ENCODE results near the gene AGT.

The AGT gene

DNA sequence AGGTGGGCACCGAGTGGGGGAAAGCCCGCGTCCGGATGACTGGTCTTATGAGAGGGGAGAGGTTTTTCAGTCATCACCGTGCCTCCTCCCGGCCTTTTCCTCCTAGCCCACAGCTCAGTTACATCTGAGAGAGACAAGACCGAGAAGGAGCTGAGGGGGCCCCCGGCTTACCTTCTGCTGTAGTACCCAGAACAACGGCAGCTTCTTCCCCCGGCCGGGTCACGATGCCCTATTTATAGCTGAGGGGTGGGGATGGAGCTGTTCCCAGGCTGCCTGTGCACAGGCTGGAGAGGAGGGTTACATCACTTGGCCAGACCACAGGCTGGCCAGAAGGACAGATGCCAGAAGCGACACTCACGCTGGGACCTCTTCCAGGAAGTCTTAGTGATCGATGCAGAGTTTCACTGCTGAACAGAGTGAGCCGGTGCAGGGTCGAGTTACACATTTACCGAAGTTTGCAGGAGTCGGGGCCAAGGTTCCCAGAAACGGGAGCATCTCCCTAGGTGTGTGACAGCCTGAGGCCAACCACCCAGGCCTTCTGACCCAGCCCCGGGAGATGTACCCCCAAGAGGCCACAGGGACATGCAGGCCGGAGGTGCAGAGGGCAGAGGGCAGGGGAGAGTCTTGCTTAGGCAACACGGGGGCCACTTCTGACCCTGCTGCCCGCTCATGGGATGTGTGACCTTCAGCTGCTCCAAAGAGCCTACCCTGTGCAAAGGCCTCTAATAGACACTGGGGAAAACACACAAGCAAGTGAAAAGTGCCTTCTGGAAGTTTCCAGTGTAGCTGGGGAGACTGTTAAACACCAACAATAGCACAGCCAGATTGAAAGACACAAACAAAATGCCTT lies at the start of gene AGT:
Gene AGT (minus strand): TSS at position 208 of the 850 bp plus-strand sequence. CDS start 3,299 bp downstream, outside the sequence.
- DNase-seq, result peak; percentile 66

DNA sequence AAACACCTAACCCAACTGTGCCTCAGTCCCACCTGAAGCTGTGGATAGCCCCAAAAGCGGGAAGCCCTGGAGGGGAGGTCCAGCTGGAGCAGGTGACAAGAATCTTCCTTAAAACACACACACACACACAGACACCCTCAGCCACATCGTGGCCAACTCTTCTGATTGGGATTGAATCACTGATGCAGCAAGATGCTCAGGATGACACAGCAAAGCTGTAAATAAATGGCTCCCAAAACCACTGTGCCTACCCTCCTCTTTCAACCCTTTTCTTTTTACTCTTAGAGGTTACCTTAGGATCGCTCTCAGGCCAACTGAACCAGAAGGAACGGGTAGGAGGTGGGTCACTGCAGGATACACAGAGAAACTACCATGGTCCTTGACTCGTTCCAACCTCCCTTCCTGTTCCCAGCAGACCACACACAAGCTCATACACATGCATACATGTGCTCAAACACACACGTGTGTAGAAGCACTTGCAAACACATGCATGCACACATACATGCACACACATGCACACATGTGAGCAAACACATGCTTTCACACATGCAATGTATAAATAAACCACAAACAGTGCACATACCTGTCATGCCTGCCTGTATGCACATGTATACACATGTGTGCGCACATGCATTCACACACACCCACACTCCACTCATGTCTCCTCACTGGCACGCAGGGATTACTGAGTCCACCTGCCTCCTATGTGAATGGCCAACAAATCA lies 47.7 kb upstream of the AGT start:
- no peak for DNase-seq

DNA sequence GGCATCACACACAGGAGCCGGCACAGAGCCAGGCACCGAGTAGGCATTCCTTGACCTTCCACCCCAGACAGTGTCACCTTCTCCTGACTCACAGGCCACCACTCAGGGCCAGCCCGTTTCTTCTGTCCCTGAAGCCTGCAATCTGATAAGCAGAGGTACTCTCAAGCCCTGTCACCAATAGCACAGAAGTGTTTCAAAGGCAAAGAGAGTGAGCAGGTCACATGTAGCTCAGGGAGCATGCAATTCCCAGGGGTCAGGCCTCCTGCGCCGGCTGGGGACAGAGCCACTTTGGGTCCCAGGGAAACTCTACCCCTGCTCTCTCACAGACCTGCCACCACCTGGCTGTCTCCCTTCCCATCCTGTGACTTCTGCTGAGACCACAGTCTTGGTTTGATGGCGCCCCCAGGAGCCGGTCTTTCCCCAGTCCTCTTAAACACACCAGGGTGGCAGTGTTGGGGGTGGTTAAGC lies 46.5 kb upstream of the AGT start:
- no peak for DNase-seq

DNA sequence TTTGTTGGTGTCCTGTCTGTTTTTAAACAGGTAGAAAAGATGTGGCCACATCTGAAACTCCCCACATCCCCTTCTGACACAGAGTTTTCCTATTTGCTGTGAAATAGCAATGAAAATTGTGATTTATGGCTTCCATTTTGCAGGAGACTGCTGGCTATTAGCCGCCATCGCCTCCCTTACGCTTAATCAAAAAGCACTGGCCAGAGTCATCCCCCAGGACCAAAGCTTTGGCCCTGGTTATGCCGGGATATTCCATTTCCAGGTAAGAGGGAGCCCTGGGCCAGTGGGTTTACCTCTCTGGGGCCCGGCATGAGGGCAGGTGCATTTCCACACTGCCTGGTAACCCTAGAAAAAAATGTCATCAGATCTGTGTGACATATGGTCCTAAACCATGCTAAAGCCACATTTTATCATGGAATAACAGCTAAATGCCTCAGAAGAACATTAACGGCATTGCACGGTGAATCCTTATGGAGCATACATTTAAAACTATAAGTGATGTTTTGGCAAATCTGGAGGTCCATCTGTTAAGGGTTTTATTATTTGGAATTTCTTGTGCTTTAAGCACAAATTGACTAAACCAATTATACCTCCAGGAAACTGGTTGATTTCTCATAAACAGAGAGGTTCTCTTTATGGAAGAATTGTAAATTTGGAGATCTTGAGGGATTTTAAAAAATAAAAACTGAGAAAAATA lies 45.6 kb upstream of the AGT start:
- no peak for DNase-seq

DNA sequence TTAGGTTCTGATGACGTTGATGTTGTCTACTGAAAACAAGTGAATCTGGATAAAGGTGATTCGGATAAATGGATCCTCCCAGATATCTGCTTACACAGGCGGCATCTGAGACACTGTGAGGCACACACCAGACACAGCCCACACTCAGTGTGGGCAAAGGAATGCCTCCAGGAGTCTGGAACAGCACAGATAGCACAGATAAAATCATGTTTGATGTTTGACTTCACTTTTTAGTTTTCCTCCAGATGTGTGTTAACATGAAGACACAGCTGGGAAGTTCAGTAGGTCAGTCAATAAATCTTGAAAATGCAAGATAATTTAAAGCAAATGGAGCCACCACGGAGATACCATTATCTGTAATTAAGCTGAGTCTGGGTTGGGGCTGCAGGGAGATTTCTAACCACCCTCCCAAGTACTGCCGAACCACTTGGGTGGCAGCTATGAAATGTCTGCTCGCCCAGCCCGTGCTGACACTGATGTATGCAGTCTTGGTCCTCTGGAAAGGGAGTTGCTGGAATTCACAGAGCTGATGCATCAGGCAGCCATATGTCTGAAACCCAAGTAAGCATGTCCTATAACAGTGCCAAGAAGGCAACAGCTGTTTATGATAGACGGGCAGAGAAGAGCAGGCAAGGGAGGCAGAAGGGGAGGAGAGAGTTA lies 44.9 kb upstream of the AGT start:
- peak; percentile 51 for DNase-seq

DNA sequence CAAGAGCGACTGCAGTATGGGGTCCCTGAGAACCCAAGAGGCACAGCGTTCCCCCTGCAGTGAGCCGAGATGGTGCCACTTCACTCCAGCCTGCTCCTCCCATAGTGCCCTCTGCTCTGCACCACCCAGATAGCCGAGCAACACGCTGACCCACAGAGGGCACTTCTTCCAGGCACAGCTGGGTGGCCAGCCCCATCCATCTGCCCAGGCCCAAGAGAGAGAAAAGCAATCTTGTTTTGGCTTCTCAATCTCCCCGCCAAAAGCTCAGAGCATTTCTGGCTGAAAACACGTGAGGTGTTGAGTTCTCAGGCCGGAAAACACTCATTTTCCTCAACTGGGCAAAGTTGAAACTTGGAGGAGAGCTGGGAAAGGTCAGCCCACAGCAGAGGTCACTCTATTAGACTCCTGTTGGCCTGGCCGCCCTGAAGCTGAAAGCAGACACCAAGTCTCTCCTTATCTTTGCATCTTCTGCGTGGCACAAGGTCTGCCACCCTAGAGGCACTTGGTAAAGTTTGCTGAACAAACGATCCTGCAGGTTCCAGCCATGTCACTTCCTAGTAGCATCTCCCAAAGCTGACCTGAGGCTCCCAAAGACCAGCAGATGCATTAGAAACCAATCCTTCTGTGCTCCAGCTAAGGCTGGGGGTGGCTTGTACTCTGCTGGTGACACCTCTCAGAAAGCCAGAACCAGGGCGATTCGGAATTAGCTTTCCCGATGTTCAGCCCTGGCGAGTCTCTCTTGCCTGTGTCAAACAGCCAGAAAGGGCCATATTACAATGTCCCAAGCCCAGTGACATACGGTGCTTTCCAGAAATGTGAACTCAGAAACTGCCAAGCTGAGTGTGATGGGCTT lies 44.2 kb upstream of the AGT start:
- no peak for DNase-seq

DNA sequence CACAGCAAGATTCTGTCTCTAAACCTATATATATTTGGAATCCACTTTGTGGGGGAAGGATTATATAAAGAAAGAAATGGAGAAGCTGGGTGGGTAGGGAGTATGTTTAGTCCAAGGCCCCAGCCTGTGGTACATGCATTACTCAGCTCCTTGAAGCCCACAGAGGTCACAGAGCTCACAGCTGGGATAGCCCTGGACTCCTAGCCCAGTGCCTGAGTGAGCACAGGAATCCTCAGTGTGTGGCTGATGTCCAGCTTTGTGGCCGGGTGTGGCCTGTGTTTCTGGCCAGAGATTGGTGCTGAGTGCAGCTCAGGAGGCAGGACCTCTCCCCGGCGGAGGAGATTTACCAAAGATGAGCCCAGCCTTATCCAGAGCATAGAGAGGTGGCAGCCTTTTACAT lies 40.9 kb upstream of the AGT start:
- DNase-seq, result peak; percentile 17

DNA sequence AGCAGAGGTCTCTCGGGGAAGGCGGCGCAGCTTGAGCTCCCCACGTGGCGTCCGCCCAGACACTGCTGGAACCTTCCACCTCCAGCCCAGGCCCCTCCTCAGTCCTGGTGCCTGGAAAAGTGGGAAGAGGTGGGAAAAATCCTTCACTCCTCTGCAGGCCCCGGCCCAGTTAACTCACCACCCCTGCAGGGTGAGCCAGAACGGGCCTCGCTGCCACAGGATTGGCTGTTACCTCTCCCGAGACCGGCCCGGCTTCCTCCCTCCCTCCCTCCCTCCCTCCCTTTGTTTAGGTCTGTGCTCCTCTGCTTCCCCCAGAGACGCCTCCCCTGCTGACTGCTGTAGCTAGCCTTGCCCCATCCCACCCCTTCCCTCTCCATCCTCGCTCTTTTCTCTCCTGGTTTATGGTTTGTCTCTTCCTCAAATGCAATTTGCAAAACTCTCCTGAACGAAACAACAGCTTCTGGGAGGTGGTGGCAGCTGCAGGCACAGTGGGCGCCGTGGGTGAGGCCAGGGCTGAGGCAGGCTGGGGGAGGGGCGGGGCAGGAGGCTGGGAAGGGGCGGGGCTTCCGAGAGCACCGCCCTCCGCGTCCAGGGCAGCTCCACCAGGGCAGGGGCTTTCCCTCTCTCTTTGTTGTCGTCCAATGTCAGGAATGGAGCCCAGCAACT lies 39.8 kb upstream of the AGT start:
- peak; percentile 58 for DNase-seq

DNA sequence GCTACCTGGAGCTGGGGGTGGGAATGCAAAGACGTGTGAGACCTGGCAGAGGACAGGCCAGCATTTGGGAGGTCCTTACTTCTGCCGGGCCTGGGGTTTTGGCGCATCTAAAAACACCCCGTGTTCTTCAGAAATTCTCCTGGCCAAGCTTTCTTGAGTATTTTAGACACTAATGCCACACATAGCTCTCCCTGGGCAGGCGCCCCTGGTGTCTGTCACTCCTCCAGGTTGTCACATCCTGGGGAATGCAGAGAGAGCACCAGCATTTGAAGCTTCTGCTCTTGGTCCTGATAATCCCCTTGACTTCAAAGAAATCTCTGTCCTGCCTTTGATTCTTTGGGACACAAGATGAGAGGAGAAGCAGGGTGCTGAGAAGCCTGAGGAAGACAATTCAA lies 39.3 kb upstream of the AGT start:
- no peak for DNase-seq

DNA sequence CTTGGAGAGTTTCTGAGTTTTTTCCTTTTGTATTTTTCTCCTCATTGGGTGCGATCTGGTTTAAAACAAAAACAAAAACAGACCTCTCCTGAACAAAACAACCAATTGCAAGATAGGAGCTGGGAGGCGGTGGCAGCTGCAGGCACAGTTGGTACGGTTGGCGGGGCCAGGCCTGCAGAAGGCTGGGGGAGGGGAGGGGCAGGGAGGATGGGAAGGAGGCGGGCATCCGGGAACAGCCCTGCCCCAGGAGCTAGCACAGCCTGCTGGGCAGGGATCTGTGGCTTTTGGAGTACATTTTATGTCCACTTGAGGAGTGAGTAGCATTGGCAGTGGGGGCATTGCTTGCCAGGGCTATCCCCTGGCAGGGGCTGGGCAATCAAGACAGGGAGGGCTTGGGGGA lies 38.5 kb upstream of the AGT start:
- no peak for DNase-seq

DNA sequence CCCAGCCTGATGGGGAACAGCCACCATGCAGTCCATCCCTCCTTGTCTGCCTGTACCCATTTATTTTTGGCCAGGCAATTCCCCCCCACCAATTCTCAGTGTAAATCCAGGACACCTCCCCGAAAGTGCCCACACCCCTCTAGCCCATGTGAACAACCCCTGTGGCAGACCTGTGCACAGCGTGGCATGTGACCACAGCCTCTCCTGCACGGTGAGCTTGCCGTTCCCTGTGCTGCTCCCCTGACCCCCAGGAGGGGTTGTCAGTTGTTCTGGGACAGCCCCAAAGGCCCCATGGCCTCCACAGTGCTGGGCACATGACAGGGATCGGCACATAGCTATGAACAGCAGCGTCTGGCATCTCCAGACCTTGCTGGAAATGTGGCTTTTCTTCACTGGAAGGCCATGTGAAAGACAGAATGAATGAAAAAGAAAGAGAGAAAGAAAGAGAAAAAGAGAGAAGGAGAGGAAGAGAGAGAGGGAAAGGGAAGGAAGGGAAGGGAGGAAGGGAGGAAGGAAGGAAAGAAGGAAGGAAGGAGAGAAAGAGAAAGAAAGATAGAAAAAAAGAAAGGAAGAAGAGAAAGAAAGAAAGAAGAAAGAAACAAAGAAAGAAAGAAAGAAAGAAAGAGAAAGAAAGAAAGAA lies 37.2 kb upstream of the AGT start:
- no peak for DNase-seq

DNA sequence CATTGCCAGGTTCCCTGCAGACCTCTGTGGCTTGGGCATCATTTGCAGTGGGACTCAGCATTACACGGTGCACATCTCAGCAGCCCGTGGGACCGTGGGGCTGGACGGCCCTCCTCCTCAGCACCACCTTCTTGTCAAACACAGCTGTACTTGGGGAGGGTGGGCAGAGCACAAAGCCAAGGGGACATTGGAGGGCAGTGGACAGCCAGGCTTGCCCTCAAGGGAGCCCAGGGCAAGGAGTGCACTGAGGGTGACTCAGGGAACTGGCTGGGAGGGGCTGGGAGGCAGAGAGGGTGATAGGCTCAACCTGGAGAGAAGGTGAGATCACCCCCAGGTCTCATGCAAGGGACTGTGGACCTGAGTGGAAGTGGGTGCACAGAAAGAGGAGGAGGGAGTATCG lies 36.7 kb upstream of the AGT start:
- DNase-seq, result no peak

DNA sequence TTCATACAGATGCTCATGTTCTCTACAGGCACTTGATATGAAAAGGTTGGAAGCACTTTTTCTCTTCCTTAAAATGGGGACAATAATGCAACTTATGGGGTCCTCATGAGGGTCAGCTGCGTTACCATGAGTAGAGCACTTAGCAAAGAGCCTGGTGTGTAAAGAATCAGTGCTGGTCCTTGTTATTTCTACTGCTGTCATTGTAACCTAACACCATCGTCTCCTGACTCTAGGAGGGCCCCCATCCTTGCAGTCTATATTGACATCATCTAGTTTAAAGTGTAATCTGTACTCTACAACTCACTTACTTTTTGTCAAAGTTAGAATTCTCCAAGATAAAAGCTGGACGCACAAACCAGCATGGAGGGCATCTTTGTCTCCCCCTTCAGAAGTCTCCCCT lies 35.7 kb upstream of the AGT start:
- no peak for DNase-seq

DNA sequence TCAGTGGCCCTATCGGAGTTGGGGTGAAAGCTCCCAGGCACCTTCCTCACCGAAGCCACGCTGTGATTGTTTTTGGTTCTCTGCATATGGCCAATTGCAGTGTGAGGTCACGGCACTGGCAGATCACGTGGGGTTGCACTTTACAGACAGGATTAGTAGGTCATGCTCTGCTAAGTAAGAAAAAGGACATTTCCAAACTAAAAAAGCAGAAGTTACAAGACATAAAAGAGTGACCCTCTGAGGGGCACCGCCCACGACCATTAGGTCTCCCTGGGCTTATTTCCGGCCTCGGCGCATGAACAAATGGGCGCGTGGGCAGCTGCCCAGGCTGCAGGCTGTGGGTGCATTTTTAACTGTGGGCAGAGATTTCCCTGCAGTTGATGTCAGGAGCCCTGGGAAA lies 35.2 kb upstream of the AGT start:
- no peak for DNase-seq

DNA sequence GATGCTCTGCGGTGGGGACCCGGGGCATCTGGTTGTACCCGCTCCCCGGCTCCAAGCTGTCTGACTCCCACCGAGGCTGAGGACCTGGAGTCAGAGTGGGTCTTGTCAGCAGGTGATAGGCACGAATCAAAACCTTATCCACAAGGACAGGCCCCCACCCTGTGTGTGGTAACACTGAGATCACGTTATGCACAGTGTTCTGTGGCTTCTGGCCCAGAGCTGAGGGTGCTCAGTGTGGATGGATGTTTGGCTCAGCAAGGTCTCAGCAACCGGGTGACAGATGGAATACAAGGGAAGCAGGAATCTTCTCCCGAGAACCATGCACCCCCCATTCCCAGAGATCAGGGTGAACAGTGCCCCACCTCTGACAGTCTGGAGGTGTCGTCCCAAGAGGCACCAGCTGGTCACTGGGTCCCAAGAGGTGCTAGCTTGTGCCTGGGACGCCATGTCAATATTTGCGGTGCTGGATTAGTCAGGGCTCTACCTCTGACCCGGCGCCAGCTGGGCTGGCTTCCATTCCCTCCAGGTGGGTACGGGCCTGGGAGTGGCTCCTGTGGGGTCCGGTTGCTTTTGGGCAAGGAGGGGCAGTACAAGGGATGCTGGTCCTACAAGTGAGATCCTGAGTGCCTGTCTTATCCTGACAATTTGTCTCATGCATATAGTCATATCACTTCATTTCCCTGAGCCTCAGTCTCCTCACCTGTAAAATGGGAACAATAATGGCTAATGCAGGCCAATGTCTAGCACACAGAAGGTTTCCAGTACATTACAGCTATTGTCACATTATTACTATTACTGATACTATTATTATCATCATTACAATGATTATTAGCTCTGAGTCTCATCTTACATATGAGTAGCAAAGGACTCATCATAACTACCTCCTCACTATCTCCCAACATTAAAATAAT lies 34.2 kb upstream of the AGT start:
- DNase-seq, result no peak

DNA sequence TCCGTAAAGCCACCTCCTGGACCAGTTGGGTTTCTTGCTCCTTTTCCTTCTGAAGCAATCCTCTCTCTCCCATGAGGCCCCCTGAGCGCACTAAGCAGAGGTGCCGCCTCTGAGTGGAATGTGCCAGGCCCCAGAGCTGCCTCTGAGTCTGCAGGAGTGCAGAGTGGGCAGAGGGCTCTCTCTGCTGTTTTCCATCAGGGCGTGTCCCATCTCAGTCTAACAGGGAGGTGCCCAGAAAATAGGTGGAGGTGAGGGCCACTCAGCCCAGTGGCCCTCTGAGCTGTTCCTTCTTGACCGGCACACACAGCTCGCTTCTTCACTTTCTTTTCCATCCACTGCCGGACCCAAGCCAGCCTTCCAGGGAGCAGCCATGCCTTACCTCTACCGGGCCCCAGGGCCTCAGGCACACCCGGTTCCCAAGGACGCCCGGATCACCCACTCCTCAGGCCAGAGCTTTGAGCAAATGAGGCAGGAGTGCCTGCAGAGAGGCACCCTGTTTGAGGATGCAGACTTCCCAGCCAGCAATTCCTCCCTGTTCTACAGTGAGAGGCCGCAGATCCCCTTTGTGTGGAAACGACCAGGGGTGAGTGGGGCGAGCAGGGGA lies 33.3 kb upstream of the AGT start, which contains the start of gene CAPN9:
Gene CAPN9 (plus strand): TSS at position 262 of the 604 bp plus-strand sequence. CDS start 109 bp downstream, at position 371.
- DNase-seq, result no peak

DNA sequence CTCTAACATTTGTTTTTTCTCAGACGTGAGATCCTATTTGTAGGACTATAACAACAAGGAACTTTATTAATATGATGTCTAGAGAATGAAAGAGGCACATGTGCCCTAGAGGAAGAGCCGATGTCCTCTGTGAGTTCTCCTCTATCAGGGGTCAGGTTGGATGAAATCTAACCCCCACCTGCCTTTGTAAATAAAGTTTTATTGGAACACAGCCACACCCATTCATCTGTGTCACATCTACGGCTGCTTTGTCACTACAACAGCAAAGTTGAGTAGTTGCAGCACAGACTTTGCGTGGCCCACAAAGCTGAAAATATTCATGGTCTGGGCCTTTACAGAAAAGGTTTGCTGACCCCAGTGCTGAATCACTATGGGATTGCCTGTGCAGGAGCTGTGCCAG lies 32.7 kb upstream of the AGT start:
- DNase-seq, result no peak

DNA sequence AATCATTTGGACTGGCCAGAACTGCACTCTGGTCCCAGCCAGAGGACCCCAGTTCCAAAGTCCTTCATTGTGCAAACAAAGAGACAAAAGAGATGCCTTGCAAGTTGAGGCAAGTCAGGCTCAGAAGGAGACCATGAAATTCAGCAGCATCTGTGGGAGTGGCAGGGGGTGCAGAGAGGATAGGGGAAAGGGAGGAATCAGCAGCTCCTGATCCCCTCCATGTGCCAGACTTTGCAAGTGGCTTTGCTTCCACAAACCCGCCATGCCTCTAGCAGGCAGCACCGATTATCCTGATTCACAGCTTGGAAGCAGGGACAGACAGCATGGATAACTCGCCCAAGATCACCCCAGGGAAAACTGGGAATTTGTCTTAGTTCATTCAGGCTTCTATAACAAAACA lies 31.1 kb upstream of the AGT start:
- no peak for DNase-seq

DNA sequence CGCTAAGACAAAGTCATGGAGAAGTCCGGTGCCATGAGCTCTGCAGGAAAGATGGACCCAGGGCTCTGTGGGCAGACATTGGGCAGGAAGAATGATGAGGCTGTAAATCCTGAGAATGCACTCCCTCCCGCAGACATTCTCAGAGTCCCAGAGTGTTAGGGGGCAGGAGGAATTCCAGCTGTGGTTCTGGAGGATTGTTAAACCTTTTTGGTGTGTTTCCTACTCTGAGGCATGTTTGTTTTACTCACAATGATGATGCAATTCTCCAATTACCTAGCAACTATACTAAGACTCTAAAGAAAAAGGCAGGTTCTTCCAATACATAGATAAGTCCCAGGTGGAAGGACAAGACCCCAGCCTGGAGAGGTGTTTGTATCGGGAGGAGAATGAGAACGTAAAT lies 30.5 kb upstream of the AGT start:
- DNase-seq, result peak; percentile 61

Data from fibroblast of skin of right quadriceps (primary cell).